ENCODE data around the gene APOBEC3H. TPM values are rescaled to one million over a fixed set of nuclear protein-coding genes. Genes with fewer than 3 reads are reported as not detected.

APOBEC3H gene
- total RNA-seq, 1 donor from 2014 or later: not detected

GRCh38 chr22:39149915-39150847 is 53.1 kb downstream of the APOBEC3H start:
- no peak for DNase-seq (ENCODE audit: low read depth)
- H3K4me3 ChIP-seq (ENCODE audit: low read depth, low read length): no peak overlapping the region

GRCh38 chr22:39150848-39151215 is 53.8 kb downstream of the APOBEC3H start:
- DNase-seq (ENCODE audit: low read depth): no peak
- Histone ChIP-seq H3K36me3 (ENCODE audit: control insufficient read depth, insufficient read depth, low read length) (peaks cover 1% of the 10 kb centered on the region), H3K4me3 (ENCODE audit: low read depth, low read length) (no peak overlapping the region), H3K27me3 (ENCODE audit: control insufficient read depth, insufficient read depth, low read length) (peaks cover 10% of the 10 kb centered on the region)
- no peak for TF ChIP-seq CTCF (IDR thresholded peaks at IDR 0.05; ENCODE audit: insufficient read depth, low read length, poor library complexity, severe bottlenecking)

More at GRCh38 chr22:39149915-39150847, 53.1 kb downstream of the APOBEC3H start:
- Histone ChIP-seq H3K27me3 (ENCODE audit: control insufficient read depth, insufficient read depth, low read length) (peaks cover 10% of the 10 kb centered on the region), H3K36me3 (ENCODE audit: control insufficient read depth, insufficient read depth, low read length) (peaks cover 1% of the 10 kb centered on the region)
- TF ChIP-seq CTCF (IDR thresholded peaks at IDR 0.05; ENCODE audit: insufficient read depth, low read length, poor library complexity, severe bottlenecking): no peak

GRCh38 chr22:39151329-39151975 is 54.4 kb downstream of the APOBEC3H start:
- H3K27me3 ChIP-seq (ENCODE audit: control insufficient read depth, insufficient read depth, low read length): peaks cover 10% of the 10 kb centered on the region
- H3K4me3 ChIP-seq (ENCODE audit: low read depth, low read length): no peak overlapping the region
- H3K36me3 ChIP-seq (ENCODE audit: control insufficient read depth, insufficient read depth, low read length): peaks cover 1% of the 10 kb centered on the region
- DNase-seq (ENCODE audit: low read depth): no peak
- no peak for TF ChIP-seq CTCF (IDR thresholded peaks at IDR 0.05; ENCODE audit: insufficient read depth, low read length, poor library complexity, severe bottlenecking)

- H3K36me3 ChIP-seq (ENCODE audit: control insufficient read depth, insufficient read depth, low read length): peaks cover 1% of the 10 kb centered on the region
- H3K4me3 ChIP-seq (ENCODE audit: low read depth, low read length): peak overlapping the region; percentile 61
- no peak for TF ChIP-seq CTCF (IDR thresholded peaks at IDR 0.05; ENCODE audit: insufficient read depth, low read length, poor library complexity, severe bottlenecking)
- peaks cover 10% of the 10 kb centered on the region for H3K27me3 ChIP-seq (ENCODE audit: control insufficient read depth, insufficient read depth, low read length)
- no peak for DNase-seq (ENCODE audit: low read depth)
These were observed 55.0 kb downstream of the APOBEC3H start for GRCh38 chr22:39152024-39152510.

- no peak for DNase-seq (ENCODE audit: low read depth)
- TF ChIP-seq CTCF (IDR thresholded peaks at IDR 0.05; ENCODE audit: insufficient read depth, low read length, poor library complexity, severe bottlenecking): no peak
- Histone ChIP-seq H3K4me3 (ENCODE audit: low read depth, low read length) (peak within 1 kb of the TSS; percentile 61), H3K36me3 (ENCODE audit: control insufficient read depth, insufficient read depth, low read length) (peaks cover 1% of the 10 kb centered on the region), H3K27me3 (ENCODE audit: control insufficient read depth, insufficient read depth, low read length) (peaks cover 10% of the 10 kb centered on the region)
These were observed 55.6 kb downstream of the APOBEC3H start, which contains the start of gene CBX7 for GRCh38 chr22:39152511-39153219. Gene CBX7, minus strand, starts transcription at chr22:39152680. Its CDS starts 236 bp downstream, at chr22:39152444.
